Esophagus muscularis mucosa (tissue), 4 donors: Measurements from ENCODE around the gene ADORA2B. TPM values are rescaled to one million over a fixed set of nuclear protein-coding genes. Genes with fewer than 3 reads are reported as not detected.
"Not testable (repeated sequence)": the region's sequence is repeated elsewhere in the genome, so short reads cannot be mapped to it uniquely, and the experiment has no call there.

Experiments used
- DNase-seq: peaks from one replicate; pipeline ENCODE4 v3.0.0-alpha.2; 2017; ENCODE audit errors: extremely low spot score
- H3K27ac ChIP-seq, 4 donors: fragments of 200-600 bp; sonication (generic); replicated peaks in 1 of 4; 1 replicate in 3 of 4; 2 replicates in 1 of 4; pipeline ENCODE4 v1.5.1; 2016 to 2019; ENCODE audit warnings: mild to moderate bottlenecking in 1 of 4
- H3K27me3 ChIP-seq, 4 donors: fragments of 200-600 bp; sonication (generic); one replicate each; pipeline versions ENCODE4 v1.5.1 to v1.6.0; 2016 to 2019
- H3K36me3 ChIP-seq, 4 donors: fragments of 200-600 bp; sonication (generic); one replicate each; pipeline ENCODE4 v1.5.1; 2016 to 2019
- H3K4me1 ChIP-seq, 4 donors: fragments of 200-600 bp; sonication (generic); one replicate each; pipeline ENCODE4 v1.5.1; 2016 to 2019
- H3K4me3 ChIP-seq, 4 donors: fragments of 200-600 bp; sonication (generic); 1 replicate in 2 of 4; 2 replicates in 2 of 4; pipeline ENCODE4 v1.5.1; 2016 to 2019; ENCODE audit warnings: mild to moderate bottlenecking in 4 of 4, moderate library complexity in 1 of 4
- H3K9me3 ChIP-seq, 4 donors: fragments of 200-600 bp; sonication (generic); 1 replicate in 3 of 4; 2 replicates in 1 of 4; pipeline ENCODE4 v1.5.1; 2016 to 2019
- EP300 ChIP-seq: sonication (generic); formaldehyde crosslinking; IDR thresholded peaks from one replicate; pipeline ENCODE4 v1.6.1; 2017; ENCODE audit warnings: antibody characterized with exemption
- POLR2A ChIP-seq: fragments of 450-650 bp; IDR thresholded peaks from one replicate; pipeline ENCODE4 v1.6.1; 2017; ENCODE audit warnings: antibody characterized with exemption, moderate library complexity, mild to moderate bottlenecking, low read depth
- POLR2AphosphoS5 ChIP-seq, 2 donors: sonication (generic); formaldehyde crosslinking; IDR thresholded peaks; one replicate each; pipeline ENCODE4 v1.6.1; 2017; ENCODE audit warnings: antibody characterized with exemption in 2 of 2
- WGBS: methylation state at CpG from one replicate; pipeline ENCODE4 v1.1.5; 2018; 5-methylcytosine and 5-hydroxymethylcytosine counted together
- intact Hi-C: fragments of 100-400 bp; cut with DNase I; formaldehyde crosslinking; loops from one replicate; pipeline ENCODE4 v1.15.1; 2023
- total RNA-seq, 4 donors: library from RNA; depleted of rRNA; stranded (reverse); fragments of >200 nt; gene quantifications; one replicate each; pipeline versions ENCODE4 v1.1.0 to v1.2.1, GENCODE V29; 2016
- TF ChIP-seq, protein P1 (sequence below), 3 experiments: fragments of 200-600 bp in 2 of 3; fragments of 450-650 bp in 1 of 3; sonication (generic) in 2 of 3; IDR thresholded peaks; one replicate each; pipeline ENCODE4 v1.5.1; 2017 to 2019; ENCODE audit warnings: antibody characterized with exemption in 3 of 3, mild to moderate bottlenecking in 2 of 3, moderate library complexity in 1 of 3

ADORA2B gene
- total RNA-seq, 4 donors from 2014 or later = 0.26 to 0.75 (median 0.37) TPM

DNA sequence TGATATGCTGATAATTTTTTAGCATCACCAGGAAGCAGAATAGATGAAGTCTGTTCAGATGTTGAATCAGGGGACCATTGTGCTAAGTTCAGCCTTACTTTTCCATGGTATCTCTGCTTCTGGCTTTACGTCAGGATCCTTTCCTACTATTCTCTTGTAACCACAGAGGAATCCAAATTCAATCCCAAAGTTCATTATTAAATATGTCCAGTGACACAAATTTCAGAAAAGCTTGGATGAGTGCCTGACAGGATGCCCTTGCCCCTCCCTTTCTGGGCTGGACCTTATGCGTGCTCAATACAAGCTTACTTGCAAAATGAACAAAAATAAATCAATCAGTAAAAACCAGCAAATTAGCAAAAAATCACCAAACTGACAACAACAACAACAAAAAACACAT, 37.6 kb upstream of the ADORA2B start:
- H3K4me3 ChIP-seq = no peak overlapping the region
- DNase-seq = no peak
- no peaks in the 10 kb centered on the region for H3K4me1 ChIP-seq
- WGBS = 73% methylated on average over 2 of the region's 2 CpGs
- H3K9me3 ChIP-seq = no peaks in the 10 kb centered on the region
- TF ChIP-seq POLR2A = no peak
- no peak for TF ChIP-seq POLR2AphosphoS5 (IDR thresholded peaks at IDR 0.05)
- TF ChIP-seq, protein P1, sequence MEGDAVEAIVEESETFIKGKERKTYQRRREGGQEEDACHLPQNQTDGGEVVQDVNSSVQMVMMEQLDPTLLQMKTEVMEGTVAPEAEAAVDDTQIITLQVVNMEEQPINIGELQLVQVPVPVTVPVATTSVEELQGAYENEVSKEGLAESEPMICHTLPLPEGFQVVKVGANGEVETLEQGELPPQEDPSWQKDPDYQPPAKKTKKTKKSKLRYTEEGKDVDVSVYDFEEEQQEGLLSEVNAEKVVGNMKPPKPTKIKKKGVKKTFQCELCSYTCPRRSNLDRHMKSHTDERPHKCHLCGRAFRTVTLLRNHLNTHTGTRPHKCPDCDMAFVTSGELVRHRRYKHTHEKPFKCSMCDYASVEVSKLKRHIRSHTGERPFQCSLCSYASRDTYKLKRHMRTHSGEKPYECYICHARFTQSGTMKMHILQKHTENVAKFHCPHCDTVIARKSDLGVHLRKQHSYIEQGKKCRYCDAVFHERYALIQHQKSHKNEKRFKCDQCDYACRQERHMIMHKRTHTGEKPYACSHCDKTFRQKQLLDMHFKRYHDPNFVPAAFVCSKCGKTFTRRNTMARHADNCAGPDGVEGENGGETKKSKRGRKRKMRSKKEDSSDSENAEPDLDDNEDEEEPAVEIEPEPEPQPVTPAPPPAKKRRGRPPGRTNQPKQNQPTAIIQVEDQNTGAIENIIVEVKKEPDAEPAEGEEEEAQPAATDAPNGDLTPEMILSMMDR (IDR thresholded peaks at IDR 0.05) = no peak
- TF ChIP-seq EP300 = no peak
- intact Hi-C loops = no loop called here
- H3K36me3 ChIP-seq = no peaks in the 10 kb centered on the region
- H3K27me3 ChIP-seq = no peaks in the 10 kb centered on the region
- H3K27ac ChIP-seq = no peak overlapping the region

DNA sequence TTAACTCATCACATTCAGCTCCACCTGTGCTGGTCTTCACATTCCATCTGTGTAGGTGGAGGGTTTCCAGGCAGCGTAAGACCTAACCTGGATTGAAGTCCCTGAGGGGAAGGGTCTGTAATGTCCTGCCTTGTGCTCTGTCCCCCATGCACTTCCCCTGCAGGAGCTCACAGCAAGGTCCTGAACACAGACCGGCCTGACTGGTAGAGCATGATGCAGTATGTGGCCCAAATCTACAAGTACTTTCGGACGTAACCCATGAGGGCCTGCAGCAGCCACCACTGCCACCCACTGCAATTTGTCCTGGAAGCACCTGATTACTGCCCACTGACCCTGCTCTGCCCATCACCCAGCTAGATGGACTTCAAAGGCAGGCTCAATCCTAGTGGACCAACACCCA, 36.6 kb upstream of the ADORA2B start:
- DNase-seq = no peak
- Histone ChIP-seq H3K36me3 (no peaks in the 10 kb centered on the region), H3K9me3 (no peaks in the 10 kb centered on the region), H3K4me1 (no peaks in the 10 kb centered on the region), H3K4me3 (no peak overlapping the region), H3K27ac (no peak overlapping the region), H3K27me3 (no peaks in the 10 kb centered on the region)
- 88% methylated on average over 4 of the region's 4 CpGs for whole genome bisulfite sequencing
- intact Hi-C loops = no loop called here
- TF ChIP-seq EP300 = no peak
- TF ChIP-seq, protein P1 (IDR thresholded peaks at IDR 0.05) = no peak
- no peak for TF ChIP-seq POLR2AphosphoS5 (IDR thresholded peaks at IDR 0.05)
- TF ChIP-seq POLR2A = no peak

DNA sequence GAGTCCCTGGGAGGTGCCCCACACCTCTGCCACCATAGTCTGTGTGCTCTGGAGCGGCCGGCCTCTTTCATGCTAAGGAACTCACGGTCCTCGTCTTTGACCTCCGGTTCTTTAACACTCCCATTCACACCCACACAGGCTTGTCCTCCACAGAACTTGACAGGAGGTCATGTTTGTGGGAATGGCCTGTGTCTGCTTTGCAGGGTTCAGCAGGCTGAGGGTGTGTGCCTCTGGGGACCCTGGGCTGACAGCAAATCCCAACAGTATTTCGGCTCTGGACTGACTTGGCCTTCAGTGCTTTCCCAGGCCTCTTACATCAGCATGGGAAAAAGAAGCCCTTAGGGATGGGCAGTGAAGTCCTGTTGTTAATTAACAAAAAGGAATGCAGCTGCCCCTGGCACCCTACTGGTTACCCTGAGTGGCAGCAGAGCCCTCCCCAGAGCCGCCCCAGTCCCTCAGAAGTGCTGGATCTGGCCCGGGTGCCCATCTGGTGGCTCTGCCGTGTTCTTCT, 35.4 kb upstream of the ADORA2B start:
- WGBS = 90% methylated on average over 5 of the region's 9 CpGs
- TF ChIP-seq, protein P1 (IDR thresholded peaks at IDR 0.05) = no peak
- TF ChIP-seq POLR2AphosphoS5 (IDR thresholded peaks at IDR 0.05) (no peak), EP300 (no peak), POLR2A (no peak)
- Histone ChIP-seq H3K36me3 (no peaks in the 10 kb centered on the region), H3K4me1 (no peaks in the 10 kb centered on the region), H3K27me3 (no peaks in the 10 kb centered on the region), H3K27ac (no peak overlapping the region), H3K4me3 (no peak overlapping the region), H3K9me3 (no peaks in the 10 kb centered on the region)
- DNase-seq = no peak
- intact Hi-C loops = no loop called here

DNA sequence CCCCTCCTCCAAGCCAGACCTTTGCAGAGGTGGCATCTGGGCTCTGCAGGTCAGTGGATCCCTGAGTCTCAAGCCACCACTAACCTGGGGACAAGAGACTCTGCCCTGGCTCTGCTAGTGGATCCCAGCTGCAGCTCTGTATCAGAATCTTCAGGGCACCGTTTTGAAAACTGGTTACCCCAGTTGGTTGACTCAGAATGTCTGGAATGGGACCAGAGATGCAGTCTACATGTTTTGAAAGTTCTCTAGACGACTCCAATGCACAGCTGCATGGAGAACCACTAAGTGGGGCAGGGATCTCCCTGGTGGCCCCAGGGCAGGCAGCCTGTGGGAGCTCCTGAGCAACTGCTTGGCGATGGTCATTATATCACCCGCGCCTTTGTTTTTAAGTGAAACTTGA, 34.1 kb upstream of the ADORA2B start:
- no peak for DNase-seq
- no peaks in the 10 kb centered on the region for H3K4me1 ChIP-seq
- WGBS = 97% methylated on average over 4 of the region's 5 CpGs

DNA sequence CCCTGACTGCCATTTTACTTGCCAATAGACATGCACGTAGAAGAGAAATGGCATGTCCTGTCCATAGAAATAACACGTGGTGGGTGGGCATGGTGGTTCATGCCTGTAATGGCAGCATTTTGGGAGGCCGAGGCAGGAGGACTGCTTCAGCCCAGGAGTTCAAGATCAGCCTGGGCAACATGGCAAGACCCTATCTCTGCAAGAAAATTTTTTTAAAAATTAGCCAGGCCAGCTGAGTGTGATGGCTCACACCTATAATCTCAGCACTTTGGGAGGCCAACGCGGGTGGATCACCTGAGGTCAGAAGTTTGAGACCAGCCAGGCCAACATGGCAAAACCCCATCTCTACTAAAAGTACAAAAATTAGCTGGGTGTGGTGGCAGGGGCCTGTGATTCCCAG, 33.2 kb upstream of the ADORA2B start:
- intact Hi-C loops, H3K9me3 ChIP-seq, H3K27ac ChIP-seq, H3K36me3 ChIP-seq, H3K4me3 ChIP-seq, H3K4me1 ChIP-seq, DNase-seq, H3K27me3 ChIP-seq: not testable (repeated sequence)
- 89% methylated on average over 5 of the region's 5 CpGs for WGBS

More for the DNA sequence above, 34.1 kb upstream of the ADORA2B start:
- Histone ChIP-seq H3K4me3 (no peak overlapping the region), H3K27ac (no peak overlapping the region), H3K36me3 (no peaks in the 10 kb centered on the region), H3K27me3 (peaks cover 0 to 2% (median 0%) of the 10 kb centered on the region in 4 donors), H3K9me3 (peaks cover 0 to 3% (median 0%) of the 10 kb centered on the region in 4 donors)
- intact Hi-C loops = no loop called here
- TF ChIP-seq EP300 = no peak
- TF ChIP-seq POLR2A = no peak
- TF ChIP-seq POLR2AphosphoS5 (IDR thresholded peaks at IDR 0.05) = no peak
- TF ChIP-seq, protein P1 (IDR thresholded peaks at IDR 0.05) = no peak
